Activated T-cell treated with anti-CD3 and anti-CD28 coated beads, Interleukin-2, amount 50 U/mL, for 4 hours (primary cell): Measurements from ENCODE around the gene C2CD4C. TPM values are rescaled to one million over a fixed set of nuclear protein-coding genes. Genes with fewer than 3 reads are reported as not detected.

Experiments
- ATAC-seq, 2 donors: fragments of 200-7000 bp; cut with Tn5 transposase; one replicate each; pipeline ENCODE4 v1.10.0; 2021
- DNase-seq: peaks from one replicate; pipeline ENCODE4 v3.0.0-alpha.2; 2020
- H3K27me3 Mint-ChIP-seq: one replicate; pipeline ENCODE4 v1.8.0; 2021; ENCODE audit warnings: low read depth, mixed read lengths
- H3K36me3 Mint-ChIP-seq: one replicate; pipeline ENCODE4 v1.8.0; 2022; ENCODE audit warnings: mixed read lengths; ENCODE audit not compliant: insufficient read depth
- H3K4me1 Mint-ChIP-seq: one replicate; pipeline ENCODE4 v1.8.0; 2021; ENCODE audit warnings: low read depth, mixed read lengths
- H3K4me3 Mint-ChIP-seq: one replicate; pipeline ENCODE4 v1.8.0; 2021; ENCODE audit warnings: mild to moderate bottlenecking, moderate library complexity, mixed read lengths
- H3K9me3 Mint-ChIP-seq: one replicate; pipeline ENCODE4 v1.8.0; 2021; ENCODE audit warnings: mixed read lengths
- total RNA-seq, 3 donors: library from RNA; stranded (reverse); gene quantifications; one replicate each; pipeline ENCODE4 v1.2.1, GENCODE V29; 2021

The C2CD4C gene
- total RNA-seq, 3 donors from 2014 or later = 0.11 to 0.14 TPM; not detected in 1

- no peaks in the 10 kb centered on the region for H3K4me1 Mint-ChIP-seq
- no peak for ATAC-seq
- no peaks in the 10 kb centered on the region for H3K36me3 Mint-ChIP-seq
These were observed 34.1 kb upstream of the C2CD4C start for GRCh38 chr19:443005-443404.

GRCh38 chr19:442085-442484 lies 33.1 kb upstream of the C2CD4C start:
- Mint-ChIP-seq H3K27me3 (peaks cover 32% of the 10 kb centered on the region), H3K36me3 (no peaks in the 10 kb centered on the region), H3K4me3 (no peak overlapping the region), H3K9me3 (no peaks in the 10 kb centered on the region), H3K4me1 (no peaks in the 10 kb centered on the region)
- no peak for ATAC-seq
- no peak for DNase-seq

More at GRCh38 chr19:443005-443404, 34.1 kb upstream of the C2CD4C start:
- no peak overlapping the region for H3K4me3 Mint-ChIP-seq
- DNase-seq = no peak
- peaks cover 24% of the 10 kb centered on the region for H3K27me3 Mint-ChIP-seq
- no peaks in the 10 kb centered on the region for H3K9me3 Mint-ChIP-seq

- DNase-seq (no peak), ATAC-seq (no peak)
- Mint-ChIP-seq H3K4me3 (no peak overlapping the region), H3K4me1 (no peaks in the 10 kb centered on the region), H3K27me3 (peaks cover 34% of the 10 kb centered on the region), H3K9me3 (no peaks in the 10 kb centered on the region), H3K36me3 (no peaks in the 10 kb centered on the region)
These were observed 32.4 kb upstream of the C2CD4C start for GRCh38 chr19:441213-441836.

GRCh38 chr19:440391-441212 lies 31.7 kb upstream of the C2CD4C start:
- ATAC-seq (no peak), DNase-seq (no peak)
- Mint-ChIP-seq H3K4me3 (no peak overlapping the region), H3K4me1 (no peaks in the 10 kb centered on the region), H3K27me3 (peaks cover 35% of the 10 kb centered on the region), H3K9me3 (no peaks in the 10 kb centered on the region), H3K36me3 (no peaks in the 10 kb centered on the region)

- no peak for ATAC-seq
- Mint-ChIP-seq H3K9me3 (no peaks in the 10 kb centered on the region), H3K4me3 (no peak overlapping the region), H3K4me1 (no peaks in the 10 kb centered on the region), H3K27me3 (peaks cover 33% of the 10 kb centered on the region), H3K36me3 (no peaks in the 10 kb centered on the region)
- DNase-seq = no peak
These were observed 30.4 kb upstream of the C2CD4C start for GRCh38 chr19:439167-439900.

GRCh38 chr19:438416-438958 lies 29.5 kb upstream of the C2CD4C start:
- peaks cover 33% of the 10 kb centered on the region for H3K27me3 Mint-ChIP-seq
- no peak for ATAC-seq
- no peaks in the 10 kb centered on the region for H3K4me1 Mint-ChIP-seq
- no peak overlapping the region for H3K4me3 Mint-ChIP-seq
- no peaks in the 10 kb centered on the region for H3K9me3 Mint-ChIP-seq
- H3K36me3 Mint-ChIP-seq = no peaks in the 10 kb centered on the region
- no peak for DNase-seq

GRCh38 chr19:437041-437440 lies 28.1 kb upstream of the C2CD4C start:
- no peaks in the 10 kb centered on the region for H3K36me3 Mint-ChIP-seq
- no peaks in the 10 kb centered on the region for H3K9me3 Mint-ChIP-seq
- no peaks in the 10 kb centered on the region for H3K4me1 Mint-ChIP-seq
- ATAC-seq (no peak), DNase-seq (no peak)
- H3K4me3 Mint-ChIP-seq = no peak overlapping the region
- H3K27me3 Mint-ChIP-seq = peaks cover 31% of the 10 kb centered on the region

- ATAC-seq = no peak
- no peak overlapping the region for H3K4me3 Mint-ChIP-seq
- H3K27me3 Mint-ChIP-seq = peaks cover 26% of the 10 kb centered on the region
- no peaks in the 10 kb centered on the region for H3K9me3 Mint-ChIP-seq
- no peaks in the 10 kb centered on the region for H3K4me1 Mint-ChIP-seq
- no peaks in the 10 kb centered on the region for H3K36me3 Mint-ChIP-seq
- DNase-seq = no peak
These were observed 27.5 kb upstream of the C2CD4C start for GRCh38 chr19:436413-436950.

- peaks cover 3% of the 10 kb centered on the region for H3K9me3 Mint-ChIP-seq
- no peak for DNase-seq
- no peak for ATAC-seq
- no peaks in the 10 kb centered on the region for H3K4me1 Mint-ChIP-seq
- H3K27me3 Mint-ChIP-seq = peaks cover 21% of the 10 kb centered on the region
- no peak overlapping the region for H3K4me3 Mint-ChIP-seq
- H3K36me3 Mint-ChIP-seq = no peaks in the 10 kb centered on the region
These were observed 26.9 kb upstream of the C2CD4C start for GRCh38 chr19:435707-436412.

- DNase-seq (no peak), ATAC-seq (no peak)
- no peak overlapping the region for H3K4me3 Mint-ChIP-seq
- no peaks in the 10 kb centered on the region for H3K36me3 Mint-ChIP-seq
- peaks cover 18% of the 10 kb centered on the region for H3K27me3 Mint-ChIP-seq
- peaks cover 3% of the 10 kb centered on the region for H3K9me3 Mint-ChIP-seq
- H3K4me1 Mint-ChIP-seq = no peaks in the 10 kb centered on the region
These were observed 26.2 kb upstream of the C2CD4C start for GRCh38 chr19:435056-435706.

- Mint-ChIP-seq H3K4me1 (no peaks in the 10 kb centered on the region), H3K4me3 (no peak overlapping the region), H3K27me3 (peaks cover 12% of the 10 kb centered on the region), H3K36me3 (no peaks in the 10 kb centered on the region), H3K9me3 (peaks cover 3% of the 10 kb centered on the region)
- DNase-seq = no peak
- ATAC-seq = no peak
These were observed 25.4 kb upstream of the C2CD4C start for GRCh38 chr19:434152-434960.

- peaks cover 3% of the 10 kb centered on the region for H3K9me3 Mint-ChIP-seq
- H3K4me1 Mint-ChIP-seq = no peaks in the 10 kb centered on the region
- peaks cover 2% of the 10 kb centered on the region for H3K27me3 Mint-ChIP-seq
- no peaks in the 10 kb centered on the region for H3K36me3 Mint-ChIP-seq
- DNase-seq (no peak), ATAC-seq (no peak)
- no peak overlapping the region for H3K4me3 Mint-ChIP-seq
These were observed 21.8 kb upstream of the C2CD4C start for GRCh38 chr19:430701-431100.

- Mint-ChIP-seq H3K4me1 (no peaks in the 10 kb centered on the region), H3K9me3 (peaks cover 3% of the 10 kb centered on the region), H3K27me3 (peaks cover 3% of the 10 kb centered on the region), H3K4me3 (no peak overlapping the region), H3K36me3 (no peaks in the 10 kb centered on the region)
- DNase-seq (no peak), ATAC-seq (no peak)
These were observed 19.2 kb upstream of the C2CD4C start for GRCh38 chr19:428149-428548.
